Esophagus squamous epithelium (tissue), 5 donors: Measurements from ENCODE around the gene CCDC51. TPM values are rescaled to one million over a fixed set of nuclear protein-coding genes. Genes with fewer than 3 reads are reported as not detected.

Experiments
- DNase-seq: peaks from one replicate; lab custom pipeline; 2025; lab: John Stamatoyannopoulos, UW
- H3K27ac ChIP-seq, 4 donors: fragments of 200-600 bp; sonication (generic); one replicate each; pipeline ENCODE4 v1.5.1; 2016 to 2019; ENCODE audit warnings: mild to moderate bottlenecking in 1 of 4
- H3K27me3 ChIP-seq, 4 donors: fragments of 200-600 bp; sonication (generic); 1 replicate in 3 of 4; 2 replicates in 1 of 4; pipeline versions ENCODE4 v1.5.1 to v1.6.0; 2017 to 2021; ENCODE audit warnings: antibody characterized with exemption in 1 of 4
- H3K36me3 ChIP-seq, 3 donors: fragments of 200-600 bp; sonication (generic); one replicate each; pipeline ENCODE4 v1.5.1; 2016 to 2019
- H3K4me1 ChIP-seq, 3 donors: fragments of 200-600 bp; sonication (generic); one replicate each; pipeline ENCODE4 v1.5.1; 2017 to 2019
- H3K4me3 ChIP-seq, 4 donors: fragments of 200-600 bp; sonication (generic); 1 replicate in 3 of 4; 2 replicates in 1 of 4; pipeline ENCODE4 v1.5.1; 2016 to 2019; ENCODE audit warnings: mild to moderate bottlenecking in 2 of 4, moderate library complexity in 1 of 4
- H3K9me3 ChIP-seq, 3 donors: fragments of 200-600 bp; sonication (generic); one replicate each; pipeline ENCODE4 v1.5.1; 2016 to 2019
- POLR2A ChIP-seq, 4 donors: fragments of 450-650 bp; IDR thresholded peaks; one replicate each; pipeline ENCODE4 v1.6.1; 2017; ENCODE audit warnings: antibody characterized with exemption in 4 of 4, mild to moderate bottlenecking in 4 of 4, moderate library complexity in 3 of 4
- WGBS, 2 donors: methylation state at CpG; one replicate each; pipeline ENCODE4 v1.1.5; 2018; 5-methylcytosine and 5-hydroxymethylcytosine counted together
- intact Hi-C: fragments of 100-400 bp; cut with DNase I; formaldehyde crosslinking; loops from one replicate; pipeline ENCODE4 v1.15.0; 2022
- total RNA-seq, 4 donors: library from RNA; depleted of rRNA; stranded (reverse); fragments of >200 nt; gene quantifications; one replicate each; pipeline ENCODE4 v1.1.0, GENCODE V29; 2016
- TF ChIP-seq, protein P1 (sequence below), 6 experiments: fragments of 450-650 bp in 4 of 6; fragments of 200-600 bp in 2 of 6; sonication (generic) in 2 of 6; IDR thresholded peaks; one replicate each; pipeline ENCODE4 v1.5.1; 2016 to 2019; ENCODE audit warnings: antibody characterized with exemption in 6 of 6, mild to moderate bottlenecking in 4 of 6, moderate library complexity in 4 of 6
- donor health status: DM: yes; HTN: yes; CAD: no.

Gene CCDC51
- total RNA-seq, 4 donors from 2014 or later: 15.1 to 31.3 (median 18.2) TPM

DNA sequence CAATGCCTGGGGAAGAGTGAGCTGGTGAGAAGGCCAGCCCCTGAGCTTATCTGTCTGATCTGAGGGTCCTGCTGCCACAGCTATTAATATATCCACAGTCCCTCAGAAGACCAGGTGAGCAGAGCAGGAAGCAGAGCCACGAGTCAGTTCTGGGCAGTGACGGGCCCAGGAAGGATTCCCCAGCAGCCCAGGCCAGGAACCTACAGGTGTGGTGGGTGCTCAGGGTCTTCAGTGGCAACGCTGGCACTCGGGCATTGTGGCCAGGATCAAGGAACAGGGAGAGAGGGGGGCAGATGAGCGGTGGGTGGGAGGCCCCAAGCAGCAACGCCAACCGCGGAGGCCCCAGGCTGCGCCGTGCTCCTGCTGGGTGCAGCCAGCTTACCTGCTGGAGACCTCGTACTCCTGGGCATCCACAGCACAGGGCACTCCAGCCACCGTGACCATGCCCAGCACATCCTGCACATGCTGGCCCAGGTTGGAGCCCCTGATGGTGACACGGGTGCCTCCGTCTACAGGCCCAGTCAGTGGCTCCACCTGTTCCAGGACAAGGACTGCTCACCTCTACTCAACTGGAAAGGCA is 22.3 kb downstream of the CCDC51 start:
- TF ChIP-seq POLR2A (IDR thresholded peaks at IDR 0.05): no peak
- TF ChIP-seq, protein P1, sequence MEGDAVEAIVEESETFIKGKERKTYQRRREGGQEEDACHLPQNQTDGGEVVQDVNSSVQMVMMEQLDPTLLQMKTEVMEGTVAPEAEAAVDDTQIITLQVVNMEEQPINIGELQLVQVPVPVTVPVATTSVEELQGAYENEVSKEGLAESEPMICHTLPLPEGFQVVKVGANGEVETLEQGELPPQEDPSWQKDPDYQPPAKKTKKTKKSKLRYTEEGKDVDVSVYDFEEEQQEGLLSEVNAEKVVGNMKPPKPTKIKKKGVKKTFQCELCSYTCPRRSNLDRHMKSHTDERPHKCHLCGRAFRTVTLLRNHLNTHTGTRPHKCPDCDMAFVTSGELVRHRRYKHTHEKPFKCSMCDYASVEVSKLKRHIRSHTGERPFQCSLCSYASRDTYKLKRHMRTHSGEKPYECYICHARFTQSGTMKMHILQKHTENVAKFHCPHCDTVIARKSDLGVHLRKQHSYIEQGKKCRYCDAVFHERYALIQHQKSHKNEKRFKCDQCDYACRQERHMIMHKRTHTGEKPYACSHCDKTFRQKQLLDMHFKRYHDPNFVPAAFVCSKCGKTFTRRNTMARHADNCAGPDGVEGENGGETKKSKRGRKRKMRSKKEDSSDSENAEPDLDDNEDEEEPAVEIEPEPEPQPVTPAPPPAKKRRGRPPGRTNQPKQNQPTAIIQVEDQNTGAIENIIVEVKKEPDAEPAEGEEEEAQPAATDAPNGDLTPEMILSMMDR (IDR thresholded peaks at IDR 0.05): no peak
- H3K4me1 ChIP-seq: peaks cover 22 to 52% (median 25%) of the 10 kb centered on the region in 3 donors
- no peak overlapping the region for H3K4me3 ChIP-seq
- 90 to 94% methylated on average over 8 to 9 of the region's 14 CpGs for WGBS, 2 donors
- H3K36me3 ChIP-seq: peaks cover 51 to 99% (median 64%) of the 10 kb centered on the region in 3 donors
- intact Hi-C loops: no loop called here
- no peak overlapping the region for H3K27ac ChIP-seq
- no peak for DNase-seq
- H3K9me3 ChIP-seq: no peaks in the 10 kb centered on the region
- no peaks in the 10 kb centered on the region for H3K27me3 ChIP-seq

DNA sequence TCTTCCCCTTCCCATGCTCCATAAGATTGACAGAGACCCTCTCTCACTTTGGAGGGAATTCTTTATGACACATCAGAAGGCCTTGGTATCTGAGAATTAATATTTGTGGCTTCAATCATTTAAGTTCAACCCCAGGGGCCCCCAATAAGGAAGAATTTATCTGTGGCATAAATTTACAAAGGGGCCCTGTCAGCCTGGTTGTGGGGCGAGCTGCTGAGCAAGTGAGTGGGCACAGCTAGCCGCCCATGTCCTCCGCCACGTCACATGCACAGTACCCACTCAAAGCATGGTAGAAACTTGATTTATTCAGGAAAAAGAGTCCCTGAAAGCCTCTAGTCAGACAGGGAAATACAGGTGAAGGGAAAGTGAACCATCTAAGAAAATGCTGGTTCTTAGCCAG is 23.4 kb downstream of the CCDC51 start:
- no peak overlapping the region for H3K27ac ChIP-seq
- no peak overlapping the region for H3K4me3 ChIP-seq
- DNase-seq: no peak
- H3K4me1 ChIP-seq: peaks cover 17 to 52% (median 20%) of the 10 kb centered on the region in 3 donors
- H3K9me3 ChIP-seq: no peaks in the 10 kb centered on the region
- no peaks in the 10 kb centered on the region for H3K27me3 ChIP-seq
- no peak for TF ChIP-seq POLR2A (IDR thresholded peaks at IDR 0.05)
- WGBS, 2 donors: 90 to 100% methylated on average over 2 to 3 of the region's 4 CpGs
- peaks cover 62 to 99% (median 74%) of the 10 kb centered on the region in 3 donors for H3K36me3 ChIP-seq
- intact Hi-C loops: no loop called here

DNA sequence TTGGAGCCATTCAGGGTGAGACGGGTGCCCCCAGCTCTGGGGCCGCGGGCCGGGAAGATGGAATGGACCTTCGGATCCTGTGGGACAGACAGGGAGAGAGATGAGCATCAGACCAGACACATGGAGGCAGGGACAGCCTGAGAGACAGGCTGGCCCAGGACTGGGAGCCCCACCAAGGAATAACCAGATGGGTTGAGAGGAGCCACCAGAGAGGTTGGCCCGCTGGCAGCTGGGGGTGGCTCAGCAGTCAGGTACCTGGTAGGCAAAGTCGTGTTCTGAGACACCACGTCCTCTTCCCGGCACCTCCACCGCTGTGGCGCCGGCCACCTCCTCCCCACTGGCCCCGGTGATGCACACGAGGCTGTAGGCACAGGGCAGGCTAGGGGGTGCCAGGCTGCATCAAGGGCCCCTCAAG is 23.8 kb downstream of the CCDC51 start:
- Histone ChIP-seq H3K4me1 (peaks cover 17 to 48% (median 20%) of the 10 kb centered on the region in 3 donors), H3K9me3 (no peaks in the 10 kb centered on the region), H3K4me3 (no peak overlapping the region), H3K27ac (no peak overlapping the region), H3K27me3 (no peaks in the 10 kb centered on the region), H3K36me3 (peaks cover 65 to 99% (median 78%) of the 10 kb centered on the region in 3 donors)
- 84% methylated on average over 5 of the region's 14 CpGs; no CpG with 5 or more reads in 1 of the 2 donors for WGBS, 2 donors
- intact Hi-C loops: no loop called here
- no peak for DNase-seq
- TF ChIP-seq POLR2A (IDR thresholded peaks at IDR 0.05): no peak
- TF ChIP-seq, protein P1 (IDR thresholded peaks at IDR 0.05): no peak

DNA sequence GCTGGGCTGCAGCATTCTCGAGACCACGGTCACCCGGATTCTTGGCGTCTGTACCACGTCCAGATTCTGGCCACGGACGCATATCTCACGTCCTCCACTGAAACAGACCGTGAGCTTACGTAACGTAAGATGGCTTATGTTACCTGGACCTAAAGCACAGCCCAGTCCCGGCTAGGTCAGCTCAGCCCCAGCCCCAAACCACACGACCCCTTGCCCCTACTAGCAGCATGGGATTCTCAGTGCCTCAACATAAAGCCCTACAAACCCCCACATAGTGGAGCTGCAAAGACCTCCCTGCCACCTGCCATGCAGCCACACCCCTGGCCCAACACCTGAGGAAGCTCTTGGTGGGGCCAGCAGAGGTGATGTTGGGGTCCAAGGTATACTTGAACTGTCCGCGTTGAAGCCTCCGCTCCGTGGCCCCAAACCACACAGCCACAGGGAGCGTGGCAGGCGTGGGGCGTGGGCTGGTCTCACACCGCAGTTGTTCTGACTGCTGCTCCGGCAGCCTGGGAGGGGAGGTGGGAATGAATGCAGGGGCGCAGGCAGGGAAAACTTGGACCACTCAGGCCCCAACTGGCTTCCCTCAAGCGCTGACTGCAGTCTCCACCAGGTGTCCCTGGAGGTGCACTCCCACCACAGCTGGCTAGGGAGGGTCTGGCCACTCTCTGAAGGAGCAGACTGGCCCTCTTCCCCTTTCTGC is 24.5 kb downstream of the CCDC51 start:
- 82 to 92% methylated on average over 12 to 15 of the region's 24 CpGs for WGBS, 2 donors
- DNase-seq: no peak

DNA sequence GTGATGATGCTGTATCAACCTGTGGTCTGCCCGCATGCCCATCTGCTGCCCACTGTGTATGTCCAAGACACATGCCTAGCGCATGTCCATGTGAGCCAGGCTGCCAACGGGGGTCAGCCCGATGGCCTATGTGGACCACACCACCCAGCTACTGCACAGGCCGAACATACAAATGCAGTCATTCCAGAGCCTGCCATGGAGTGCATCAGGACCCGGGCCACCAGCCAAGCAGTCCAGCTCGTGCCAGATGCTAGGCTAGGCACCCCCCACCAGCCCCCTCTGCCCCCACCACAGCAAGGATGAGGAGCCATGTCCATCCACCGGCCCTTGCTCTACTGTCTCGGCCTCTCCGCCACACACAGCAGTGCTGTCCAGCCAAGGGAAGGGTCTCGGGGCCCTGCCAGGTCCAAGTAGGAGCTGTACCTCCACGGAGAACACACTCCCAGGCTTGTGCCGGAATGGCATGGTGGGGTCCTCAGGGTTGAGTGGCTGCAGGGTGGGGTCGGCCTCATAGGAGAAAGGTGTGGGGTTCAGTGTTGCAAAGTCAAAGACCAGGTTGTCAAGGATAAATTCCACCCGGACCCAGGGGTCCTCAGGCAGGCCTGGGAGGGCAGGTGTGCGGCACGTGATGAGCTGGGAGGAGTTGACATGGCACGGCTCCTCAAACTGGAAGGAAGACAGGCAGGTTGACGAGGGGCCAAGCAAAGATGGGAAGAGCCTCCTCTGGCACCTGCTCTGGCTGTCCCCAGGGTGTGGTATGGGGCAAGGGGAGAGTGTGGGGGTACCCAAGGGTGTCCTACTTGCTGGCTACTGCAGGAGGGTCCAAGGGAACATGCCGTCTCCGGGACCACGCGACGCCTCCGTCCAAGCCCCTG is 25.3 kb downstream of the CCDC51 start:
- no peak for DNase-seq
- TF ChIP-seq, protein P1 (IDR thresholded peaks at IDR 0.05): no peak
- TF ChIP-seq POLR2A (IDR thresholded peaks at IDR 0.05): no peak
- no peaks in the 10 kb centered on the region for H3K27me3 ChIP-seq
- no peak overlapping the region for H3K4me3 ChIP-seq
- peak overlapping the region; percentile 9 to 69 (median 46) for H3K27ac ChIP-seq
- intact Hi-C loops: no loop called here
- WGBS, 2 donors: 79 to 80% methylated on average over 9 to 14 of the region's 25 CpGs
- H3K36me3 ChIP-seq: peaks cover 75 to 99% (median 78%) of the 10 kb centered on the region in 3 donors
- H3K9me3 ChIP-seq: no peaks in the 10 kb centered on the region
- H3K4me1 ChIP-seq: peaks cover 17 to 45% (median 20%) of the 10 kb centered on the region in 3 donors

More for the DNA sequence above, 24.5 kb downstream of the CCDC51 start:
- Histone ChIP-seq H3K36me3 (peaks cover 72 to 99% (median 78%) of the 10 kb centered on the region in 3 donors), H3K27me3 (no peaks in the 10 kb centered on the region), H3K27ac (peak overlapping the region in 2 of 4 donors; percentile 51 to 69), H3K4me1 (peaks cover 17 to 45% (median 20%) of the 10 kb centered on the region in 3 donors), H3K9me3 (no peaks in the 10 kb centered on the region), H3K4me3 (no peak overlapping the region)
- intact Hi-C loops: no loop called here
- TF ChIP-seq, protein P1 (IDR thresholded peaks at IDR 0.05): no peak
- no peak for TF ChIP-seq POLR2A (IDR thresholded peaks at IDR 0.05)
